HepG2 (cell line): ENCODE data around the gene ADD2. TPM values are rescaled to one million over a fixed set of nuclear protein-coding genes. Genes with fewer than 3 reads are reported as not detected.

ENCODE experiments used
- ATF7-NPFF ChIP-seq: sonication (generic); formaldehyde crosslinking; IDR thresholded peaks from 2 replicates; pipeline ENCODE4 v1.8.1; 2023; ENCODE audit warnings: mild to moderate bottlenecking, low read depth, missing genetic modification reagents, moderate library complexity
- E2F5 ChIP-seq: sonication (generic); formaldehyde crosslinking; conservative IDR thresholded peaks from 2 replicates; pipeline ENCODE4 v1.4.0; 2020; ENCODE audit warnings: missing genetic modification reagents
- FLYWCH1 ChIP-seq: sonication (generic); formaldehyde crosslinking; IDR thresholded peaks from 2 replicates; pipeline ENCODE4 v1.8.1; 2023; ENCODE audit warnings: mild to moderate bottlenecking, missing genetic modification reagents
- PLRG1 ChIP-seq: fragments of 450-650 bp; conservative IDR thresholded peaks from 2 replicates; pipeline ENCODE4 v1.6.1; 2016
- WIZ ChIP-seq: sonication (generic); formaldehyde crosslinking; IDR thresholded peaks from 2 replicates; pipeline ENCODE4 v1.5.1; 2020; ENCODE audit warnings: mild to moderate bottlenecking, missing genetic modification reagents
- ZNF816 ChIP-seq: sonication (generic); formaldehyde crosslinking; IDR thresholded peaks from 2 replicates; pipeline ENCODE4 v1.8.0; 2022; ENCODE audit warnings: missing genetic modification reagents, mild to moderate bottlenecking, borderline replicate concordance
- ZNF83 ChIP-seq: sonication (generic); formaldehyde crosslinking; IDR thresholded peaks from 2 replicates; pipeline ENCODE4 v1.4.0; 2020; ENCODE audit warnings: missing genetic modification reagents, mild to moderate bottlenecking, borderline replicate concordance
- polyA plus RNA-seq, 8 experiments: library from polyadenylated mRNA; depleted of rRNA in 3 of 8; stranded (reverse) in 7 of 8; unstranded in 1 of 8; fragments of >200 nt; fragmentation: Illumina TruSeq in 4 of 8; extraction: Trizol in 4 of 8; gene quantifications; 2 replicates each; pipeline versions ENCODE4 v1.2.1 to v1.2.3, GENCODE V29; 2011 to 2016; ENCODE audit warnings: low read depth in 4 of 8, missing spikeins in 1 of 8, mixed read lengths in 1 of 8; ENCODE audit not compliant: insufficient read depth in 1 of 8
- total RNA-seq, 5 experiments: library from RNA; depleted of rRNA; stranded (reverse); fragments of >200 nt; fragmentation: Illumina TruSeq; extraction: Trizol; gene quantifications; 2 replicates each; pipeline ENCODE4 v1.2.3, GENCODE V29; 2016; ENCODE audit warnings: low read depth in 1 of 5
- TF ChIP-seq, protein P1 (sequence below): sonication (generic); formaldehyde crosslinking; IDR thresholded peaks from 2 replicates; pipeline ENCODE4 v1.5.1; 2020; ENCODE audit warnings: mild to moderate bottlenecking, missing genetic modification reagents, moderate library complexity
- TF ChIP-seq, protein P2 (sequence below): sonication (generic); formaldehyde crosslinking; IDR thresholded peaks from 2 replicates; pipeline ENCODE4 v1.8.0; 2022; ENCODE audit warnings: missing genetic modification reagents, mild to moderate bottlenecking, moderate library complexity, borderline replicate concordance

ADD2 gene
- total and polyA plus RNA-seq, 2 of the 13 experiments (the other 11 are each of a cell fraction or from before 2014, with no cell fraction given), result 0.05 to 0.13 TPM

DNA sequence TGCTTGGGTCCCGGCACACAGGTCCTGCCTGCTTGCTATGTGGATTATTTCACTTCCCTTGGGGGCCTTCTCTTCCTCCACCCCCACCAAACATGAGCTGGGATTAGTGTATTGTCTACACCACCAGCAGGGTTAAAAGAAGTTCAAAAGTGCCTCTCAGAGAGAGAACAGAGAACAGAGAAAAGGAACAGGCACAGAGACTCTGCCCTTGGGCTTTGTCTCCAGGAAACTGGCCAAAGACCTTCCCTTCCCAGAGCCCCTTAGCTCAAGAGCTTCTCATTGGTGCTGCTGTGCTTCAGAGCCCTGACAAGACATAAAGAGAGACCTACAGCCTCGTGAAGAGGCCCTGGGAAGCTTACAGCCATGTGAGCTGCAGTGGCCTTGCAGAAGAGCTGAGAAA lies 29.5 kb upstream of the ADD2 start (continued):
- TF ChIP-seq, protein P1, sequence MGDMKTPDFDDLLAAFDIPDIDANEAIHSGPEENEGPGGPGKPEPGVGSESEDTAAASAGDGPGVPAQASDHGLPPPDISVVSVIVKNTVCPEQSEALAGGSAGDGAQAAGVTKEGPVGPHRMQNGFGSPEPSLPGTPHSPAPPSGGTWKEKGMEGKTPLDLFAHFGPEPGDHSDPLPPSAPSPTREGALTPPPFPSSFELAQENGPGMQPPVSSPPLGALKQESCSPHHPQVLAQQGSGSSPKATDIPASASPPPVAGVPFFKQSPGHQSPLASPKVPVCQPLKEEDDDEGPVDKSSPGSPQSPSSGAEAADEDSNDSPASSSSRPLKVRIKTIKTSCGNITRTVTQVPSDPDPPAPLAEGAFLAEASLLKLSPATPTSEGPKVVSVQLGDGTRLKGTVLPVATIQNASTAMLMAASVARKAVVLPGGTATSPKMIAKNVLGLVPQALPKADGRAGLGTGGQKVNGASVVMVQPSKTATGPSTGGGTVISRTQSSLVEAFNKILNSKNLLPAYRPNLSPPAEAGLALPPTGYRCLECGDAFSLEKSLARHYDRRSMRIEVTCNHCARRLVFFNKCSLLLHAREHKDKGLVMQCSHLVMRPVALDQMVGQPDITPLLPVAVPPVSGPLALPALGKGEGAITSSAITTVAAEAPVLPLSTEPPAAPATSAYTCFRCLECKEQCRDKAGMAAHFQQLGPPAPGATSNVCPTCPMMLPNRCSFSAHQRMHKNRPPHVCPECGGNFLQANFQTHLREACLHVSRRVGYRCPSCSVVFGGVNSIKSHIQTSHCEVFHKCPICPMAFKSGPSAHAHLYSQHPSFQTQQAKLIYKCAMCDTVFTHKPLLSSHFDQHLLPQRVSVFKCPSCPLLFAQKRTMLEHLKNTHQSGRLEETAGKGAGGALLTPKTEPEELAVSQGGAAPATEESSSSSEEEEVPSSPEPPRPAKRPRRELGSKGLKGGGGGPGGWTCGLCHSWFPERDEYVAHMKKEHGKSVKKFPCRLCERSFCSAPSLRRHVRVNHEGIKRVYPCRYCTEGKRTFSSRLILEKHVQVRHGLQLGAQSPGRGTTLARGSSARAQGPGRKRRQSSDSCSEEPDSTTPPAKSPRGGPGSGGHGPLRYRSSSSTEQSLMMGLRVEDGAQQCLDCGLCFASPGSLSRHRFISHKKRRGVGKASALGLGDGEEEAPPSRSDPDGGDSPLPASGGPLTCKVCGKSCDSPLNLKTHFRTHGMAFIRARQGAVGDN (CRISPR knock-in tag), result peak; percentile 17; the same call in 1 of the 2 replicates
- TF ChIP-seq FLYWCH1 (no peak), ZNF816 (CRISPR knock-in tag) (no peak), PLRG1 (no peak), WIZ (CRISPR knock-in tag) (no peak), E2F5 (CRISPR knock-in tag) (no peak), ZNF83 (CRISPR knock-in tag) (no peak), ATF7-NPFF (CRISPR knock-in tag) (peak; percentile 27; the same call in 1 of the 2 replicates)
- TF ChIP-seq, protein P2, sequence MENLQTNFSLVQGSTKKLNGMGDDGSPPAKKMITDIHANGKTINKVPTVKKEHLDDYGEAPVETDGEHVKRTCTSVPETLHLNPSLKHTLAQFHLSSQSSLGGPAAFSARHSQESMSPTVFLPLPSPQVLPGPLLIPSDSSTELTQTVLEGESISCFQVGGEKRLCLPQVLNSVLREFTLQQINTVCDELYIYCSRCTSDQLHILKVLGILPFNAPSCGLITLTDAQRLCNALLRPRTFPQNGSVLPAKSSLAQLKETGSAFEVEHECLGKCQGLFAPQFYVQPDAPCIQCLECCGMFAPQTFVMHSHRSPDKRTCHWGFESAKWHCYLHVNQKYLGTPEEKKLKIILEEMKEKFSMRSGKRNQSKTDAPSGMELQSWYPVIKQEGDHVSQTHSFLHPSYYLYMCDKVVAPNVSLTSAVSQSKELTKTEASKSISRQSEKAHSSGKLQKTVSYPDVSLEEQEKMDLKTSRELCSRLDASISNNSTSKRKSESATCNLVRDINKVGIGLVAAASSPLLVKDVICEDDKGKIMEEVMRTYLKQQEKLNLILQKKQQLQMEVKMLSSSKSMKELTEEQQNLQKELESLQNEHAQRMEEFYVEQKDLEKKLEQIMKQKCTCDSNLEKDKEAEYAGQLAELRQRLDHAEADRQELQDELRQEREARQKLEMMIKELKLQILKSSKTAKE (CRISPR knock-in tag), result no peak
